Stimulated activated CD8-positive, alpha-beta memory T cell treated with anti-CD3 and anti-CD28 coated beads, Interleukin-12 subunit alpha, Interleukin-12 subunit beta, amount 100 ng/mL, for 4 hours (primary cell): ENCODE measurements around the gene LY6G5C.
"Not testable (repeated sequence)": the region's sequence is repeated elsewhere in the genome, so short reads cannot be mapped to it uniquely, and the experiment has no call there.

Experiments
- DNase-seq: peaks from one replicate; pipeline ENCODE4 v3.0.0-alpha.2; 2020; ENCODE audit warnings: low read depth

LY6G5C gene

GRCh38 chr6:31715022-31715958 lies 34.4 kb upstream of the LY6G5C start, which contains the start of gene LY6G6D:
LY6G6D (plus strand) TSS chr6:31715348; CDS start chr6:31715356, 8 bp downstream.
- no peak for DNase-seq

- no peak for DNase-seq
Measured at GRCh38 chr6:31713991-31714684, 33.3 kb upstream of the LY6G5C start.

GRCh38 chr6:31713465-31713864 lies 32.6 kb upstream of the LY6G5C start:
- no peak for DNase-seq

DNA sequence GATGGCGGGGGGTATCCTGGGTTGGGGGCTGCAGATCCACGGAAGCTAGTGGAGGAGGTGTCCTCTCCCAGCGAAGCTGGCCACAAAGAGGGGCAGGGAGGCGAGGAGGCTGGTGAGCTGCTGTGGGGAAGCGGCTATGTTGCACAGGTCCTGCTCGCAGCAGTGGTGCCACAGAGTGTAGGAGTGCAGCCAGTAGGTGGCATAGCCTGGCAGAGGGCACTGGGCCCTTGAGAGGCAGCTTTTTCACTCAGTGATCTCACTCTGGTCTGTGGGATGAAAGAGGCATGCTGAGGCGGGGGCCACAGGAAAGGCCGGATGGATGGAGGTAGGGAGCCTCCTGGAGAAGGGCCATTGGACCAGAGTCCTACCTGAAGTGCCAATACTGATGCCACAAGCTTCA lies 31.4 kb upstream of the LY6G5C start:
- no peak for DNase-seq

DNA sequence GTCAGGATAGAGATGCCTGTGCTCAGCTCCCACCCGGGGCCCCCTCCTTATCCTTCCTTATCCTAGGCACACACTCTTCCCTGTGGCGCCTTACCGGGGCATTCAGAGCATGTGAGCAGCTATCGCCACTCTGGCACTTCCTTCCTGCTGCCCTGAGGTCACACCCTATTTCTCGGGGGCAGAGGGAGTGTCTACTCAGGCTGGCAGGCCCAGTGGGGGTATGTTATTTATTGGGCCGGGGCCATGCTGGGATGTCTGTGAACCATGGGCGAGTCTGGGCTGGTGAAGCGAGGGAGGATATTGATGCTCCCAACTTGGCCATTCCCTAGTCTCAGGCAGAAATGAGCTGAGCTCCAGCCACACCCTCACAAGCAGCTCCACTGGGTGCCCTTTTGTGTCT lies 30.4 kb upstream of the LY6G5C start:
- no peak for DNase-seq

DNA sequence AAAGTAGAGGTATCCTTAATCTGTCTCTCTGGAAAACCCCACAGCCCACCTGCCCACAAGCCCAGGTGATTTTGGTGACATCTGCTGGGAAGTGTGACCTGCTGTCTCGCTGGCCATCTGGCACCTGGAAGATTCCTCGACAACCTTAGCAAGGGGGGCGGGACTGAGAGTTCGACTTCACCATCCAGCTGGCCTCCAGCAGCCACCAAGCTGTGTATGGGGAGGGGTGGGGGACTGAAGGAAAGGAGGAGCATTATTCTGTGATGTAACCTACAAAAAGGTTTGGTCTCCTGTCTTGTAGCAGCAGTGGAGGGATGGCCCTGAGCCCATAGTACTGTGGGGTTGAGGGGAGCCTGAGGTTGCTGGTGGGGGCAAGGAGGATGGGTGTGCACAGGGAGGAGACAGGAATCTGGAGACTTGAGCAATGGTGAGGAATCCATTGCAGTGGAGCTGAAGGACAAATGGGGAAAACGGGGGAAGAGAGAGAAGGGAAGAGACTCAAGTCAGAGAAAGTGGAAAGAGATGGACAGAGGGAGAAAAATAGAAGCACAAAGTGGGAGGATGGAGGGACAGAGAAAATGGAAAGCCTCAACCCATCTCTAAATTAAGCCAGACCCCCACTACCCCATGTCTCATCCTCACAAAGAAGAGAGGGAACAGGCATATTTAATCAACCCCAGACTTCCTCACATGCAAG lies 29.8 kb upstream of the LY6G5C start:
- DNase-seq, result no peak

DNA sequence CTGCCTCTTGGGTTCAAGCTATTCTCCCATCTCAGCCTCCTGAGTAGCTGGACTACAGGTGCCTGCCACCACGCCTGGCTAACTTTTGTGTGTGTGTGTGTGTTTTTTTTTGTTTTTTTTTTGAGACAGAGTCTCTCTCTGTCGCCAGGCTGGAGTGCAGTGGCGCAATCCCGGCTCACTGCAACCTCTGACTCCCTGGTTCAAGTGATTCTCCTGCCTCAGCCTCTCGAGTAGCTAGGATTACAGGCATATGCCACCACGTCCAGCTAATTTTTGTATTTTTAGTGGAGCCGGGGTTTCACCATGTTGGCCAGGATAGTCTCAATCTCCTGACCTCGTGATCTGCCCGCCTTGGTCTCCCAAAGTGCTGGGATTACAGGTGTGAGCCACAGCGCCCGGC lies 28.3 kb upstream of the LY6G5C start:
- not testable (repeated sequence) for DNase-seq

DNA sequence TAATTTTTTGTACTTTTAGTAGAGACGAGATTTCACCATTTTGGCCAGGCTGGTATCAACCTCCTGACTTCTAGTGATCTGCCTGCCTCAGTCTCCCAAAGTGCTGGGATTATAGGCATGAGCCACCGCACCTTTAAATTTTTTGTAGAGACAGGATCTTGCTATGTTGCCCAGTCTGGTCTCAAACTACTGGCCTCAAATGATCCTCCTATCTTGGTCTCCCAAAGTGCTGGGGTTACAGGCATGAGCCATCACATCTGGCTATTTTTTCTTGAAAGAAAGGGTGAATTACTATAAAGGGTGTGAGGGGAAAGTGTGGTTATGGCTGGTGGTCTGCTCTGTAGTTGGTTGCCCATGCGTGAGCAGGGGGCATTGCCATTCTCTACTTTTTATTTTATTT lies 27.4 kb upstream of the LY6G5C start:
- no peak for DNase-seq

GRCh38 chr6:31707701-31708100 lies 26.8 kb upstream of the LY6G5C start:
- no peak for DNase-seq

DNA sequence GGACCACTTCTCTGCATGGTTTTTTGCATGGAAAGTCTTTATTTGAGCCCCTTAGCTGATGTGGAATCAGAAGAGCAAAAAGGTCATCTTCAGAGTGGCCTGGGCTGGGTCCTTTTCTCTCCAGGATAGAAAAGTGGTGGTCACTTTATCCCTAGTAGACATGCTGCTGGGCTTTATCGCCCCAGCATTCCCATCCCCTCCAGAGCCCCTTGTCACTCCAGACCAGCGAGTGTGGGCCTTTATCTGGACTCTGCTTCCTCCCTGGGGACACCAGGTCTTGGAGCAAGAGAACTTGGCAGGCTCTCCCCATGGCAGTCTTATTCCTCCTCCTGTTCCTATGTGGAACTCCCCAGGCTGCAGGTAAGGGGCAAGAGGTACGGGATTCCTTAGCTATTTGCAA lies 25.7 kb upstream of the LY6G5C start, which contains the start of gene LY6G6F:
TSS of gene LY6G6F (plus strand) at position 268 of the 400 bp plus-strand sequence. CDS start at position 309, 41 bp downstream.
- no peak for DNase-seq

- no peak for DNase-seq
Measured at GRCh38 chr6:31705931-31706330, 25.1 kb upstream of the LY6G5C start.

- peak; percentile 94 for DNase-seq
Measured at GRCh38 chr6:31702819-31703716, 22.2 kb upstream of the LY6G5C start, which contains the start of gene ABHD16A. ABHD16A (minus strand) TSS chr6:31703324; CDS start chr6:31703281, 43 bp downstream.

- DNase-seq, result no peak
Measured at GRCh38 chr6:31702405-31702818, 21.5 kb upstream of the LY6G5C start.

GRCh38 chr6:31701666-31702404 lies 21.0 kb upstream of the LY6G5C start:
- DNase-seq, result no peak

DNA sequence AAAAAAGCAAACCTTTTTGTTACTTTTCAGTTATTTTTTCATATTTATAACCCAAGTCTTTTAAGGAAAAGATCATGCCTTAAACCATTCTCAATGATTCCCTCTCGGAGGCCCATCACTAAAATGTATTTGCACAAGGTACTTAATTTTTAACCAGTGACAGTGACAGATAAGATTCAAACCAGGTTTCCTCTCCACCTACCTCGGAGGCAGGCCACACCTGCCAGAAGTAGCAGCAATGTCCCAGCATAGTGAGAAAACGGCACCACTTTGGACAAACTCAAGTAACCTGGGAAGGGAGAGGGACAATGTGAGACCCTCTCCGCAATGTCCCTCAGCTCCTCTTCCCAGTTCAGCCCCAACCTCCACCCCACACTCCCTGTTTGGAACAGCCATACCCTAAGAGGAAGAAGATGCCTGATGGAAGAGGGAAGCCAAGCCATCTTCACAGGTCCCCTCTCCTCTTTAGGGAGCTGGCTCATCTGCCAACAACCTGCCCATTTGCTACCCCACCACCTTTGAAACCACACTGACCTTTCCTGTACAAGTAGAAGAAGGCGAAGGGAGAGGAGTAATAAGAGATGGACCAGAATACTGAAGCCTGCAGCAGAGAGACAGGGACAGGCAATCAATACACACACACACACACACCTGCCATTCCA lies 20.0 kb upstream of the LY6G5C start:
- no peak for DNase-seq

- no peak for DNase-seq
Measured at GRCh38 chr6:31697555-31697954, 16.7 kb upstream of the LY6G5C start.

DNA sequence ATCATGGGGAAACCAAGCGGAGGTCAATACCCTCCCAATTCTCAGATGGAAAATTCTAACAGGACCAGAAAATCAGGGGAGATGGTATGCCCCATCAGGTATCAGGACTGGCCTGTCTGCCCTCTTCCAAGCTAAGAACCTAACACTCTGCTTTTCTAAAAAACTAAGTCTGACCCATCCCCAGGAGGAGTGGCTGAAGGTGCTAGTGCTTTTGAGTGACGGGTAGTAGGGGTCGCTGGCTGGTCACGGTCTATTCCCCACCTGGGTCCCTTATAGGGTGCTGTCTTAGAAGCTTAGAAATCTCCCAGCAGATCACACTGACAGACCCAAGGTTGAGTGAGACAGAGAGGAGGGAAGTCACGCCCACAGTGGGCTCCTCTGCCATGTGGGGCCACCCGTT lies 12.7 kb upstream of the LY6G5C start:
- DNase-seq, result no peak

DNA sequence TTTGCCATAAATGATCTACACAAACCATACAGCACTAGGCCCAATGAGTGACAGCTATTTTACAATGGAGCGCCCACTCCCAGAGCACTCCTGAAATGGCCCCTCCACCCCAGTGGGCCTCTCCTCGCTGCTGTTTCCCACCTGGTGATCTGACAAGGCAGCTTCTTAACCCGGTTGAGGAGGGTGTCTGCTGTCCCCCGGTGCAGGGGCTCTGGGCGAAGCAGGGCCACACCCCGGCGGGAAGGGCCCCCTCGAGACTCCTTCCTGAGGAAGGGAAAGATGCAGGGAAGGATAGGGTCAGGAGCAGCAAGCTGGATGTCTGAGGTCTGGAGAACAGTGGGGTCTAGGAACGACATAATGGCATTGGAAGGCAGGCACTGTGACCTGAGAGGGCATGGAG lies 12.0 kb upstream of the LY6G5C start:
- no peak for DNase-seq

DNA sequence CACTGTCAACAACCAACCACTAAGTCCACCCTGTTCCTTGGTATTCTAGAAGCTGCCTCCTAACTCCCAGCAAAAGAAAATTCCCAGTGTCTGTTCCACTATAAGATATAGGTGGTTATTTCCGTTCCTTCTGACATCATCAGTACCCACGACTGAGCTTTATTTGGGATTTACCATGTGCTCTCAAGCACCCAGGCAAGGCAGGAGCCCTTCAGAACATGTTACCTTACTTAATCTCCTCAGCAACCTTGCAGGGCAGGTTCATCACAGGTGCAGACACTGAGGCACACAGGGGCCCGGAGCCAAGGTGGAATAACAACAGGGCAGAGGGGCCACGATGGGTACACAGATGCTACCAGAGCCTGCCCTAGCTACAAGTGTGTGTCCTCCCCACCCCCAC lies 11.5 kb upstream of the LY6G5C start:
- DNase-seq, result no peak

DNA sequence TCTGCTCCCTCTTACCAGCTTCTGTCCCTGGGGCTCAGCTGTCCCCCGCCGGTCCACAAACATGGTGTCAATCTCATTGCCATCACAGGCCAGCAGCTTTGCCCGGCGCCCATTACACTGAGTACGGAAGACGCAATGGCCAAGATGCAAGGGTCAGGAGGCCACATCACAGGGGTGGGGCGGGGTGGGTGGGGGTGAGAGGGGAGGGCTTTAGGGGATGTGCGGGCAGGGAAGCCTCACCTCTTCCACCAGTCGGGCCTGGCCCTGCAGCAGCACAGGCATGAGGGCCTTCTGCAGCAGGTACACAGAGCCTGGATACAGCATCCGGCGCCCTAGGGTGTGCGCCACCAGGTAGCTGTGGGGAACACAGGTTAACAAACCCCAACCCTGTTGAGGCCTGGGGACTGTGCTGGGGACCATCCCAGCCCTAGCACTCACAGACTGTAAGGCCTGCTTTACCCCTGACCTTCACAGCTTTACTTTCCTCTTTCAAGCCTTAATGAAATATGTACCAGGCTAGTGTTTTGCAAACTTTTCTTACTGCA lies 10.8 kb upstream of the LY6G5C start:
- no peak for DNase-seq
